Activated naive CD4-positive, alpha-beta T cell treated with anti-CD3 and anti-CD28 coated beads, Interleukin-2, amount 50 U/mL, for 24 hours (primary cell): ENCODE data around the gene FOXJ1.

ENCODE experiments used
- H3K27ac Mint-ChIP-seq: one replicate; pipeline ENCODE4 v1.8.0; 2021; ENCODE audit warnings: mild to moderate bottlenecking, mixed read lengths
- H3K27me3 Mint-ChIP-seq: one replicate; pipeline ENCODE4 v1.8.0; 2021; ENCODE audit warnings: mixed read lengths
- H3K36me3 Mint-ChIP-seq: one replicate; pipeline ENCODE4 v1.8.0; 2021; ENCODE audit warnings: mixed read lengths
- H3K4me1 Mint-ChIP-seq: one replicate; pipeline ENCODE4 v1.8.0; 2021; ENCODE audit warnings: mixed read lengths
- H3K4me3 Mint-ChIP-seq: one replicate; pipeline ENCODE4 v1.8.0; 2021; ENCODE audit warnings: mild to moderate bottlenecking, mixed read lengths
- H3K9me3 Mint-ChIP-seq: one replicate; pipeline ENCODE4 v1.8.0; 2021; ENCODE audit warnings: mixed read lengths

Gene FOXJ1

DNA sequence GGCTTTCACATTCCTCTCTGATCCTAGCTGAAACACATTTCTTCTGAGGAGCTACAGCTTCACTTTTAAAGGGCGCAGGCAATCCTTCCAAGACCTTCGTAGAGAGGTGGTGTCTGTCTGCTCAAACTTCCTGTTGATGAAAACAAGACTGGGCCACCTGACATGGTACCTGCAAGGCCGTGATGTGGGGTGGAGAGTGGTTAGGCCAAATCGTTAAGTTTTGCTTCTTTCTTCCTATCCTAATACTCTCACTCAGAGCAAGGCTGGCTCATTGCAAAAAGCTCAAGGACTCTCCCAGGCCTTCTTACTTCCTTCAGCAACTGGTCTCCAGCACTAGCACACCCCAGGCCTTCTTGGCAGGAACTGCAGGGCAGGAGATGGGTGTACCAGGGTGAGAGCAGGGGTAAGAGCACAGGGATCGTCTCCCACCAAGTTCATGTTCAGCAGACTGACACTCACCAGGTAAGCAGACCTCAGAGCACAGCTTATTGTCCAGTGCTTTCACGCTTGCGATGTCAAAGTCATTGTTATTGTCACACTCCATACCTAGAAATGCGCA, 10.9 kb upstream of the FOXJ1 start:
- H3K4me3 Mint-ChIP-seq = peak overlapping the region; percentile 33
- no peaks in the 10 kb centered on the region for H3K9me3 Mint-ChIP-seq
- peaks cover 18% of the 10 kb centered on the region for H3K36me3 Mint-ChIP-seq
- H3K27me3 Mint-ChIP-seq = no peaks in the 10 kb centered on the region
- H3K27ac Mint-ChIP-seq = peak overlapping the region; percentile 90
- peaks cover 71% of the 10 kb centered on the region for H3K4me1 Mint-ChIP-seq

DNA sequence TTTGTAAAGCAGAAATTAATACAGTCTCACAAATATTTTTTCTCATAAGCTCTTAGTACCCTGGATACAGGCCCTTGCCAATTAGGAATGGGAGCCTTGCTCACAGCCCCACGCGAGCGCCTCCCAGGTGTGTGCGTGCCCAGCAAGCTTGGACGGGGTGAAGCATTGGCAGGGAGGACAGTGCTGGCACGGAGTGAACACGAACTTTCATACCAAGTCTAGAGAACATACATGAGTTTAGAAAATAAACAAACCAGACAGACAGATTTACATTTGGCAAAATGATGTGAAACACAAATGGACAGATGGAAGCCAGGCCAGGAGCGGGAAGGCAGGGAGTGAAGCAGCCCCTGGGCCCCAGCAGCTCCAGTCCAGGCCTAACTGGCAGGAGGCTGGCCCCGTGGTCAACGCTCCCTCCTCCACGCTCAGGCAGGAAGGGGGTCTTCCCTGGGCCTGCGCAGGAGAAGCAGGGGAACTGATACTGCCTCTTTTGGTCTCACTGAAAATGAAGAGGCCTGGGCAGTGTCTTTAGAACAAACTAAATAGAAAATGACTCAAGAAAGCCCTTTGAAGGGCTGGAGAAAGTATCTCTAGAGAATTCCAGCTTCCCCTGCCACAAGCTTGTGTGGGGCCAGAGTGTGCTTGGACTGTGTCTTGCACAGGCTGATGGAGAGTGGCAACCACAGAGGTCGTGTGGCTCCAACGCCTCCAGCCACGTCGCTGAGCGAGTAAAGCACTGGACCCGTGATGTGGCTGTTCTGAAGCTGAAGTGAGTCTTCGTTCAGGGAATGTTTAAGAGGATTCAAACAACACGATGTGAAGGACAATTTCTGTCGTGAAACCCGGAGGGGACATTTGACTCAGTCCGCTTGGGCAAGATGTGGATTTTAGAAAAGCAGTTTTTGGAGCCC, 9.9 kb upstream of the FOXJ1 start:
- no peaks in the 10 kb centered on the region for H3K9me3 Mint-ChIP-seq
- H3K27ac Mint-ChIP-seq = peak overlapping the region; percentile 48
- peaks cover 14% of the 10 kb centered on the region for H3K36me3 Mint-ChIP-seq
- peaks cover 74% of the 10 kb centered on the region for H3K4me1 Mint-ChIP-seq
- no peaks in the 10 kb centered on the region for H3K27me3 Mint-ChIP-seq
- H3K4me3 Mint-ChIP-seq = peak overlapping the region; percentile 33

DNA sequence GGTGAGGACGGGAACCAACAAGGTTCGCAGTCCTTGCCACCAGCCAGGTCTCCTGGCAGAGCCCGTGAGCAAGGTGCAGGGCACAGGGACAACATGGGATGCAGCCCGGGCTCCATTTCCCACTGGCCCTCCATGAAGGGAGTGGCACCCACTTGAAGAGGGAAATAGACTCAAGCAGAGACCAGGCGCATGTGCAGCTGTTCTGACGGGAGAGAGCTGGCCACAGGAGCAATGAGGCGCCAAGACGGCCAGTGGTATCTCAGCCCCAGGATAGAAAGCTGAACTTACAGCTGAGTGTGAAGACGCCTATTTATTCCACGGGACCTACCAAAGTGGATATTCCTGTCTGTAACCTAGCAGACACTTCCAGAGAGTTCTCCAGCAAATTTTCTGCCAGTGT, 8.2 kb upstream of the FOXJ1 start:
- H3K36me3 Mint-ChIP-seq = peaks cover 13% of the 10 kb centered on the region
- no peaks in the 10 kb centered on the region for H3K27me3 Mint-ChIP-seq
- H3K4me3 Mint-ChIP-seq = no peak overlapping the region
- H3K4me1 Mint-ChIP-seq = peaks cover 79% of the 10 kb centered on the region
- no peaks in the 10 kb centered on the region for H3K9me3 Mint-ChIP-seq
- H3K27ac Mint-ChIP-seq = peak overlapping the region; percentile 90

DNA sequence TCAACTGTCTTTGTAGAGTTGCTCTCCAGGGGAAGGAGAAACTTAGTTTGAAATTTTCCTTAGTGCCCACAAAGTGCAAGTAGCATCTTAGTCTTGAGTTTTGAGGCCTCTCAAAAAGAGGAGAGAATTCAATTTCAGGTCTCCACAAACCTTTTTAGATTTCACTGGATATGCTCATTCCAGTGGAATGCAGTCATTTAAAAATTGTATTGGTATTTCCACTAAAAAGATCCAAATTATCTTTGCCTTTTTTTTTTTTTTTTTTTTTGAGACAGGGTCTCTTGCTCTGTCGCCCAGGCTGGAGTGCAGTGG, 6.9 kb upstream of the FOXJ1 start:
- H3K27ac Mint-ChIP-seq = no peak overlapping the region
- peaks cover 78% of the 10 kb centered on the region for H3K4me1 Mint-ChIP-seq

DNA sequence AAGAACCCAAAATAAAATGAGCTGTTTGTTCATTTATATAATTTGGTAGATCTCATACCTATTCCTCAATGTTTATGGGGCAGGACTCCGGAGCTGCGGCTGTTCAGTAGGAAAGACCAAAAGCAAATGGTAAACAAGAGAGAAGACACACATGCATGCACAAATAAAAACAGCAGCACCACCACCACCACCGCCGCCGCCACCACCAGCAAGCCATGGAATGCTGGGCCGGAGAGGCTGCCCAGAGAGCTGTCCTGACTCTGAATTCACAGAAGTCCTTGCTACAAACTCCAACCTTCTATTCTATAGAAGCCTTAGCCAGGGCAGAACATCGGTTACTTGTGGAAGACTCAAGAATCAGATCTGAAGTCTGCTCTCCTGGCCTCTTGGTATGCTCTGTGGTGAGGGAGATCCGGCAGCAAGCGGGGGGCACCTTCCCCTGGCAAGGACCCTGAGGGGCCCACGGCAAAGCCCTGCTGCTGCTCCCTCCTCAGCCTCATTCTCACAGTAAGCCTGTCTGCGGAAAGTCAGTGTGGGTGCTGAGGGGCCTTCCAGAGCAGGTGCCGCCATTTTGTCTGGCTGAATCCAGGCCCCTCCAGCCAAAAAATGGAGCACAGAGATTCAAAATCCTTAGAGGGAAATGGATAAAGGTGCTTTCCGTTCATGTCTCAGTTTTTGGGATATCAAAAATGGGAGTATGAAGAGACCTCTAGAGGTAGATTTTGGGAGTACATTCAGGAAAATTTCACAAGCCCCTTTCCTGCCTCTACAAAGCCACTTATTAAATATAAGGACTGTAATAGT, 6.4 kb upstream of the FOXJ1 start:
- Mint-ChIP-seq H3K4me1 (peaks cover 78% of the 10 kb centered on the region), H3K9me3 (no peaks in the 10 kb centered on the region), H3K4me3 (no peak overlapping the region), H3K27me3 (no peaks in the 10 kb centered on the region), H3K36me3 (peaks cover 10% of the 10 kb centered on the region), H3K27ac (peak overlapping the region; percentile 23)

More for the DNA sequence above, 6.9 kb upstream of the FOXJ1 start:
- Mint-ChIP-seq H3K4me3 (no peak overlapping the region), H3K27me3 (no peaks in the 10 kb centered on the region), H3K9me3 (no peaks in the 10 kb centered on the region), H3K36me3 (peaks cover 13% of the 10 kb centered on the region)

DNA sequence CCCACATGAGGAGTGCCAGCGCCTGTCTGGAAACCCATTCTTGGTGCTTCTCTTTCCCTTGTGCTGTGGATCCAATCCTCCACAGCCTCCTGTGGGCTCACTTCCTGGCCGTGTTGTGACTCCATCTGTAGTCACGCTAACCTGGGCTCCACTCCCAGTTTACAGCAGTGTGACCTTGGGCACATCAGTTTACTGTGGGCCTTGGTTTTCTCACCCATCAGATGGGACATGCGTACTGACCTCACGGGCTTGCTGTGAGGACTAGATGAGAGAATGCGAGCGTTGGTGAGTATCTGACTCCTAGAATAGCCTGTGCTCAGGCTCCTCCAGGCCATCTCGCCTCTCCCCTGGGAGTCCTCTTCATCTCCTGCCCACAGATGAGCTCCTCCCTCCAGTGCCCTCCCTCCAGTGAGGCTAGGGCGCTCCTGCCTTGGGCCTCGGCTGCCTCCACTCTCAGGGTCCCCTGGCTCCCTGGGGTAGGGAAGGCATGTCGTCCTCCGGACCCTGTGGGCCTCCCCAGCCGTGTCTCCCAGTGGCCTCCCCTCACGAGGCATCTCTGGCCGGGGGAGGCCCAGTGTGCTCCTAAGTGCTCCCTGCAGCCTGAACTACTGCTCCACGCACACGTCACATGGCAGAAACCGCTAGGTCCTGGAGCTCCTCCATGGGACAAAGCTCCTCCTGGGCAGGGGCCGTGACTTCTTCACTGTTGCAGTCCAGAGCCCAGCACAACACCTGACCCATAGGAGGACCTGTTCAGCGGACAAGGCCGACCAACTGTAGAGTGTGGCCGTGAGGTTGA, 5.2 kb upstream of the FOXJ1 start:
- Mint-ChIP-seq H3K4me1 (peaks cover 76% of the 10 kb centered on the region), H3K27ac (peak overlapping the region; percentile 96)

DNA sequence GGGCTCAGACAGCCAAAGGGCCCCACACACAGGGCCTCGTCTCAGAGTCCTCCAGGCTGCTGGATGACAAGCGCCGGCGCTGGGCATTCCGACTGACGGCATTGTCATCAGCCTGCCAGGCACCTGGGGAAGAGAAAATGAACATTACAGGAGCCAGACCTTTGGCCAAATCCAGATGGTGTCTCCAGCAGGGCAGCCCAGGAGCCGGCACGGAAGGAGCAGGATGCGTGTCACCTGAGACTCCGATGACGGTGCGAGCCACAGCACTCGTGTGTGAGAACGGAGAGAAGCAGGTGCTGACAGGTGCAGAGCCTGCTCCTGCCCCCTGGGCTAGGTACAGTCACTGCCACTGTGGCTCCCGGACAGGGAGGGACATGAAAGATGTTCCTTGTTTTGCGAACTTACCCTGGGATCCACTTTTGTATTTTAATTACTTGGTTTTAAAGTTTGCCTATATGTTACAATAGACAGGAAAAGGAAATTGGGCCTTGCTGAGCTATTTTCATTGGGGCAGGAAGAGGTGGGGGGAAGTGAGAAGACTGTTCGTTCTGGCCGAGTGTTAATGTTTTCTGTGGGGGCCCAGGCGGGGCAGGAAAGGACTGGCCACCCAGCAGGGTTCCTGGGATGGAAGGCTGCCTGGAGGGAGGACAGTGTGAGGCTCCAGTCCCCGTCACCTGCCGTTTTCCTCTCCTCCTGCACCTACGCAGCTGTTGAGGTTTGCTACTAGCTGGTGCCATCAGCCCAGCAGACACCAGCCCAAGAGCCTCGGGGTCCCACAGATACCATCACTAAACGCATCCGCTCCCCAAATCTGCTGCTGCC, 4.4 kb upstream of the FOXJ1 start:
- no peaks in the 10 kb centered on the region for H3K27me3 Mint-ChIP-seq
- no peaks in the 10 kb centered on the region for H3K9me3 Mint-ChIP-seq
- H3K36me3 Mint-ChIP-seq = peaks cover 4% of the 10 kb centered on the region
- peaks cover 71% of the 10 kb centered on the region for H3K4me1 Mint-ChIP-seq
- peak overlapping the region; percentile 96 for H3K27ac Mint-ChIP-seq
- peak overlapping the region; percentile 78 for H3K4me3 Mint-ChIP-seq

More for the DNA sequence above, 5.2 kb upstream of the FOXJ1 start:
- peak overlapping the region; percentile 78 for H3K4me3 Mint-ChIP-seq
- H3K9me3 Mint-ChIP-seq = no peaks in the 10 kb centered on the region
- no peaks in the 10 kb centered on the region for H3K27me3 Mint-ChIP-seq
- H3K36me3 Mint-ChIP-seq = peaks cover 5% of the 10 kb centered on the region

DNA sequence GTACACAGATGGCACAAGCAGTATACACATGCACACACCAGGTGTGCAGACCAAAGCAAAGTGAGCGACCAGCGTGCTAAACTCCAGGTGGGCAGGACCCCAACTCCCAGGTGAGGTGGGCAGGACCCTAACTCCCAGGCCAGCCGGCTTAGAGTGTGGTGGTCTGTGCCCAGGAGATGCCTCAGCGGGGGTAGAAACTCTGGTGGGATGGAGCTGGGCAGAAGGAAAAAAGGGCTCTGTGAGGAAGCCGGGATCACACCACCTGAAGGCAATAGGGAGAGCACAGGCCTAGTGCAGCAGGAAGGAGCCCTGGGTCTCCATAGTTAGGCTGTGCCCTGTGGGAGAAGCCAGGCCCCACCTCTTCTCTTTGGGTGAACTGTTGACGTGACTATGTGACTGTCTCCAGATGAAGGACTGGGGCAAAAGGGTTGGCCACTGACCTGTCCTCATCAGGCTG, 1.6 kb upstream of the FOXJ1 start:
- Mint-ChIP-seq H3K9me3 (no peaks in the 10 kb centered on the region), H3K27ac (peak overlapping the region; percentile 61), H3K27me3 (no peaks in the 10 kb centered on the region), H3K36me3 (peaks cover 2% of the 10 kb centered on the region), H3K4me1 (peaks cover 64% of the 10 kb centered on the region), H3K4me3 (peak overlapping the region; percentile 76)

DNA sequence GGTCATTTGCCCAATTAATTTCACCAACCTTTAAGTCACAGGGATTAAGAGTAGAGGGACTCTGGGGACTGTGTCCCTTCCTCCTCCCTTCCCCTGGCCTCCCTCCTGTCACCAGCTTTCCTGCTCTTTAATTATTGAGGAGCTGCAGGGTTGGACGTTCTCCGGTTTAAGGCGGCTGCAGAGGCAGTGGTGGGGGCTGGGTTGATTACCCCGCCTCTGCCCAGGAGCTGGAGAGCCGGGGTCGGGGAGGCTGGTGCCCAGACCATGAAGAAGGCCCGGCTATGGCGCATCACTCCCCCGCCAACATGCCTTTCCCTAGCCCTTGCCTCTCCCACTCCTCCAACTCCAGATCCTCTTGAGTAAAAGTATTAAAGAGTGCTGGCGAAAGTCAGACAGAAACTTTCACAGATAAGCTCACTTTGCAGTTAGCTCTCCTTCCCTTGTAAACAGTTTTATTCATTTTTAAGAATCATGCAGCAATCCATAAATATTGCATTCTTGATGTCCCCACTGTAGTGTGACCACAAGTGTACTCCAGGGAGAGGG, 1.1 kb upstream of the FOXJ1 start:
- peak overlapping the region; percentile 61 for H3K27ac Mint-ChIP-seq
- peak overlapping the region; percentile 76 for H3K4me3 Mint-ChIP-seq
- peaks cover 60% of the 10 kb centered on the region for H3K4me1 Mint-ChIP-seq
- H3K36me3 Mint-ChIP-seq = no peaks in the 10 kb centered on the region
- no peaks in the 10 kb centered on the region for H3K27me3 Mint-ChIP-seq
- H3K9me3 Mint-ChIP-seq = no peaks in the 10 kb centered on the region

DNA sequence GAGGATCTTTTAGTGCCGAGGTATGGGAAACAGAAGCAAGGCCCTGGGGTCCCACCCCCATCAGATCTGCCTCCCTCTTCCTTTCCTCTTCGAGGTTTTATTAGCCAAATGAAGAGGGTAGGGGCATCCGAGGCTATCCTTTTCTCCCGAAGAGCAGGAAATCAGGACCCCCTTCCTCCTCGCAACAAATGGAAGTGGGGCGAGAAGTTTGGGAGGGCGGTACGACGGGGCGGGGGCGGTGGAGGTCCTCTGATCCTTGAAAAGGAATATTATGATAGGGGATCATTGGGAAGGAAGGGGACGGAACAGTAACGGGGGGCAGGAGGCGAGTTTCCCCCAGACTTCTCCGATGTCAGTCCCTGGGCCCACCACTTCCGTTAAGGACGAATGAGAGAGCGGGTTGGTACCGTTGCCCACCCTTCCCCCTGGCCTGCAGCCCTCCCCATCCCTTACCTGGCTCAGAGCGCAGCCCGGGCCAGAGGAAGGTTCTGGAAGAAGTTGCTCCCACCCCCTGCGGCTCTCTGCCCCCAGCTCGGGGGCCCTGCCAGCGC, 309 bp downstream of the FOXJ1 start:
- Mint-ChIP-seq H3K36me3 (no peaks in the 10 kb centered on the region), H3K9me3 (no peaks in the 10 kb centered on the region), H3K27me3 (no peaks in the 10 kb centered on the region), H3K4me3 (peak overlapping the region; percentile 76), H3K4me1 (peaks cover 48% of the 10 kb centered on the region), H3K27ac (no peak overlapping the region)

DNA sequence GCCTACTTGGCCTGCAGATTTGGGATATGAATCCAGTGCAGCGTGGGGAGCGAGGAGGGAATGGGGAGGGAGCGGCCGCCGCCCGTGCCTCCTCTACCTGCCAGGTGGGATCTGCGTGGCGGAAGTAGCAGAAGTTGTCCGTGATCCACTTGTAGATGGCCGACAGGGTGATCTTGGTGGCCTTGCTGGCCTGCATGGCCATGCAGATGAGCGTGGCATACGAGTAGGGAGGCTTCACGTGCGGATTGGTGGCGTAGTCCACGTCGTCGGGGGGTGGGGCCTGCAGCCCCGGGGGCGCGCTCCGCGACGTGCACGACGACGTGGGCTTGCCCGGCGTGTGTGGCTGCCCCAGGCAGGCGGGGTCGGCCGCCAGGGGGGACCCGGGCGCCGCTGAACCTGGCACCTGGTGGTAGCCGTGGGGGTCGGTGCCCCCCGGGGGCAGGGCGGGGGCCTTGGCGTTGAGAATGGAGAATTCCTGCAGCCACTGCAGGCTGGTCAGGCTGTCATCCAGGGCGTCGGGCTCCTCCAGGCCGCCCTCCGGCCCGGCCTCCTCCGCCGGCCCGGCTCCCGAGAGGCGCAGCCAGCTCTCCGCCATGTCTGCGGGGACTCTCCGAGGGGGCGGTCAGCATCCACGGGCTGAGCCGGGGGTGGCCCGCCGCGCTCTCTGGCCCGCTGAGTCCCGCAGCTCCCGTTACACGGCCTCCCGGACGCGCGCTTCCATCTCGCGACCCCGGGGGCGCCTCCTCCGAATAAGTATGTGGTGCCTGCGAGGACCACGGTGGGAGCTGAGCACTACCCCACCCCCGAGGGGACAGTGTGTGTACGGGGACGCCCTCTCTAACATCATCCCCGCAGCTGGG, 1.0 kb downstream of the FOXJ1 start:
- H3K27me3 Mint-ChIP-seq = no peaks in the 10 kb centered on the region

DNA sequence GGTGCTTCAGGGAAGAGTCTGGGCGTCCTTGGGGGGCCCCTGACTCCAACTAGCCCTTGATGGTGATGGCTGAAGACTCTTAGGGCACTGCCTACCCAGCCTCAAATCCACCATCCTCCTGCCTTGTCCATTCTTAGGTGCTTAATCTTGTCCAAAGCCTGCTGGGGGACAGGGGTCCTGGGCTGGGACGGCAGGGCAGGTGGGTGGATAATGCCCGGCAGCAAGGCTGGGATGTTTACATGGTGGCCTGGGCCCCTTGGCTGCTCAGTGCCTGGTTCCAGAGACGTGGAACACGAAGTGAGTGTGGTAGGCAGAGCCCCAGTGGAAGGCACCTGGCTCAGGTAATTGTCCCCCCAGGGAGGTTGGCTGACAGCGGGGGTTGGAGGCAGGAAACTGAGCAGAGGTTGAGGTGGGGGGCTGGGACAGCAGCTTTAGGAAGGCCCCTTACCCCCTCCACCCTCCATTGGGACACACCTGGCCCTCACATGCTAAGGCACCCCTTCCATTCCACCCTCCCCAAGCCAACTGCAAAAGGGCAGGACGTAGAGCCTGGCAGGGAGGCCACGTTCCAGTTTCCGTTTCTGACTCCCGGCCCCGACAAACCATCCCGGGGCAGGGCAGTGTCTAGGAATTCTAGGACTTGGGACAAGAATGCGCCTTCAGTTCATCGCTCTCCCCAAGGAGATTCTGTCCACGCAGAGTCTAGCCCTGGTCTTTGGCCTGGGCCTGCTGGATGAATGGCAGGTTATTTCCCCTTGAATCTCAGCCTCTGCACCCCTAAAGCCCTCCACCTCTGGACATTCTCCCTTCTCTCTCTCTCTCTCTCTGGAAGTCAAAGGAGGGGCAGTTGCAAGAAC, 1.9 kb downstream of the FOXJ1 start:
- Mint-ChIP-seq H3K4me1 (peaks cover 44% of the 10 kb centered on the region), H3K27me3 (no peaks in the 10 kb centered on the region), H3K9me3 (no peaks in the 10 kb centered on the region), H3K27ac (peak overlapping the region; percentile 13), H3K4me3 (peak overlapping the region; percentile 67), H3K36me3 (no peaks in the 10 kb centered on the region)

More for the DNA sequence above, 1.0 kb downstream of the FOXJ1 start:
- Mint-ChIP-seq H3K36me3 (no peaks in the 10 kb centered on the region), H3K4me1 (peaks cover 47% of the 10 kb centered on the region), H3K4me3 (peak overlapping the region; percentile 76), H3K27ac (peak overlapping the region; percentile 13), H3K9me3 (no peaks in the 10 kb centered on the region)
